Activated naive CD4-positive, alpha-beta T cell treated with Interleukin-2 at 50 U/mL for 16 hours (primary cell): ENCODE measurements around the gene SCAF11.

Experiments used
- DNase-seq: peaks from one replicate; pipeline ENCODE4 v3.0.0-alpha.2; 2020

SCAF11 gene

DNA sequence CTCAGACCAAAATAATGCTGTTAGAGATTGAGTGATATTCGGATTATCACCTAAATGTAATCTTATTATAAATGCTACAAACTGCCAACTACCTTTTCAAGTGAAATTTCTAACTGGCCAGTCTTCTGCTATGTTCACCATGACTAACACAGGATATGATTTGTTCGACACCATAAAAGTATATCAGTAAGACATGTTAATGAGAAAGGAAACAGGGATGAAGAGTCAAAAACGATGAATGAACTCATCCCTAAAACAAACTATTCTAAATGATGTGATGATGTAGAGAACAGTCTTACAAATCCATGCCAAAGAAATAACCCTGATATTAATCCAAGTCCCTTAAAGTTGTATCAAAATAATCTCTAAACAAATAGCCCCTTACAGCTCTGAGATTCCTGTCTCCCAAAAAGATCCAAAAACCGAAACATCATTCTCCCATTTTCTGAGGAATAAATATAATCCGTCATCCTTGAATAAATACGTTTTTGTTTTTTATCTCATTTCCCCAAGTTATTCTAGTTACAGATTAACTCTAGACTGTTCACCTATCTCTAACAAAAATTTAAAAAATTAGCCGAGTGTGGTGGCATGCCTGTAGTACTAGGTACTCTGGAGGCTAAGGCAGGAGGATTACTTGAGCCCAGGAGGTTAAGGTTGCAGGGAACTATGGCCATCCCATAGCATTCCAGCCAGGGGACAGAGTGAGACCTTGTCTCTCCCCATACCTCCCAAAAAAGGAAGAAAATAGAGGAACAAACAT is 9.1 kb downstream of the SCAF11 start:
- DNase-seq, result no peak

DNA sequence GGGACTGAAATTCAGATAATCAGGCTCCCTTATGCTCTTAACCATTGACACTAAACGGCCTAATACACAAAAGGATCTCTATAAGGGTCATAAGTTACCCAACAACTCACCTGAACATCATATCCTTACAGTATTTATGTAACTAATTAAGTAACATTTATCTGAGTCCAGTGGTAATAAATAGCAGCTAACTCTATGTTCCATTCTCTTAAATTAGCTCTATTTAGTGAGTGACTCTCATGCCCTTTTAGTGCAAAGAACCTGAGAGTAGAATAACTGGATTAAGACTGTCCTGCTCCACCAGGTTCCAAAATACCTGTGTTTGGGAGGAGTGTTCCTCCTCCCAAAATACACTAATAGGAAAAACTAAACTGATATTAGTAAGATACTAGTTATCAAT is 9.8 kb downstream of the SCAF11 start:
- DNase-seq, result no peak

DNA sequence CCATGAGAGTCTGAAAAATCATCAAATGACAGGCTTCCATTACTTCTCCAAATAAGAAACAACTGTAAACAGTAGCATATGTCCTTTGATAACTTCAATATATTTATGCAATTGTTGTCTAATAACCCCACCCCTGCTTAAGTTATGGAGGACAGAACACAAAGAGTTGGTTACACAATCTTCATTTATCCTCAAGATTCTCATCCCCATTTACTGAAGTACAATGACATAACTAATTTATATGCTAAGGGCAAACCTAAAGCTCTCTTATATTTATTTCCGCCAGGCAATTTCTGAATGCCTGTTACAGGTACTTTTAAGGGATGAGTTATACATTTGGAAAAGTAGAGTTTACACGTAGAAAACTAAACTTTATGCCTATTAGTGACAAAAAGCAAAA is 12.3 kb downstream of the SCAF11 start:
- DNase-seq, result no peak

DNA sequence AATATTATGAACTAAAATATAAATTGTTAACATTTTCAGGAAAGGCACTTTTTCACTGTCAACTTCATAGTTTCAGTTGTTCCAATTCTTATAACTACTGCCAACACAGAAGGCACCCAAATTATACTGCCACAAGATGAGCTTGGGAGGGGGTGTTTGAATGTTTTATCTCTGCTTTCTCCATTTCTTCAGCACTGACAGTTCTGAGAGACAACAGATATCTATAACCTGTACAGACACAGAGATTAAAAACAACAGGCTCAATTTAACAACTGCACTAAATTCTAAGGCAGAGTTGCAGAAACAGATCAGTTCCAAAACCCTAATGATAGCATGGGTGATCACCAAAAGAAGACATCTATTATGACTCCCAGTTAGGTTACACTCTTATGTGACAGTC is 12.8 kb downstream of the SCAF11 start:
- no peak for DNase-seq

DNA sequence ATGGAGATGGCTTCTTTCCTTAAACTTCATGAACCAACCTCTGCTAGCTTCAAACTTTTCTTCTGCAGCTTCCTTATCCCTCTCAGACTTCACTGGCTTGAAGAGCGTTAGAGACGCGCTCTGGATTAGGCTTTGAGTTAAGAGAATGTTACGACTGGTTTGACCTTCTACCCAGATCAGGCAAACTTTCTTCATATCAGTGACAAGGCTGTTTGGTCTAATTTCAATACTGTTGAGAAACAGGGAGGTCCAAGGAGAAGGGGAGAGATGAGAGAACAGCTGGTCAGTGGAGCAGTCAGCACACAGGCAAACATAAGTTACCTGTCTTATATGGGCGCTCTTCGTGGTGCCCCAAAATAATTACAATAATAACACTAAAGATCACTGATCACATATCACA is 14.9 kb downstream of the SCAF11 start:
- DNase-seq, result no peak

DNA sequence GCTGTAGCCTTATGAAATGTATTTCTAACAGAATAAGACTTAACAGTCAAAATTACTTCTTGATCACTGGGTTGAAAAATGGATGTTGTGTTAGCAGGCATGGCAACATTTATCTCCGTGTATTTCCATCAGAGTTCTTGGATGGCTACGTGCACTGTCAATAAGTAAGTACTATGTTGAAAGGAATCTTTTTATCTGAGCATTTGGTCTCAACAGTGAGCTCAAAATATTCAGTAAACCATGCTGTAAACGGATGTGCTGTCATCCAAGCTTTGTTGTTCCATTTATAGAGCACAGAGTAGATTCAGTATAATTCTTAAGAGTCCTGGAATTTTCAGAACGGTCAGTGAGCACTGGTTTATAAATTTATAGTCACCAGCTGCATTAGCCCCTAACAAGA is 15.5 kb downstream of the SCAF11 start:
- no peak for DNase-seq

DNA sequence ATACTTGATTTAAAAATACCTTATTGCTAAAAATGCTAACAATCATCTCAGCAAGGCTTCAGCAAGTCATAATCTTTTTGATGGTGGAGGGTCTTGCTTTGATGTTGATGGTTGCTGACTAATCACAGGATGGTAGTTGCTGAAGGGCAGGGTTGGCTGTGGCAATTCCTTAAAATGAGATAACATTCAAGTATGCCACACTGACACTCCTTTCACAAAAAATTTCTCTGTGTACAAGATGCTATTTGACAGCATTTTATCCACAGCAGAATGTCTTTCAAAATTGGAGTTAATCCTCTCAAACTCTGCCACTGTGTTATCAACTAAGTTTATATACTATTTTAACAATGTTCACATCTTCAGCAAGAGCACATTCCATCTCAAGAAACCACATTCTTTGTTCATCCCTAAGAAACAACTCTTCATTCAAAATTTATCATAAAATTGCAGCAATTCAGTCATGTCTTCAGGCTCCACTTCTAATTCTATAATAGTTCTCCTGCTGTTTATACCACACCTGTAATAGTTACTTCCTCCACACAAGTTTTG is 16.1 kb downstream of the SCAF11 start:
- no peak for DNase-seq

GRCh38 chr12:45973526-45973925 is 16.8 kb downstream of the SCAF11 start:
- no peak for DNase-seq

DNA sequence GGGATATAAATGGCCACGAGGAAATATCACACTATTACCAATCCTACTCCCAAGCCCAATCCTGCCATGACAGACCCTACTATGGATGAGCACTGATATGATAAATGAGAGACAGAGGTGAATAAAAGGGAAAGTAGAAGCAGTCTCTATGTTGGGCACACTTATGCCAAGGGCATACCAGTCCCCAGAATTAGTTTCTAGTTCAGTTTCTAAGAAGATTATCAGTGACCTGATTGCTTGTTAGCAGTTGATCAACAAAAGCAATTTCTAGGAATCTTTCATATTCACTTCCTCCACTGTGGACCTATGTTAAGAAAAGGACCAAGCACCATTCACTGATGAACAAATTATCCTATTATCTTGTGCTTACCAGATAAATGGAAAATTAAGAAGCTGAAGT is 20.0 kb downstream of the SCAF11 start:
- DNase-seq, result no peak

DNA sequence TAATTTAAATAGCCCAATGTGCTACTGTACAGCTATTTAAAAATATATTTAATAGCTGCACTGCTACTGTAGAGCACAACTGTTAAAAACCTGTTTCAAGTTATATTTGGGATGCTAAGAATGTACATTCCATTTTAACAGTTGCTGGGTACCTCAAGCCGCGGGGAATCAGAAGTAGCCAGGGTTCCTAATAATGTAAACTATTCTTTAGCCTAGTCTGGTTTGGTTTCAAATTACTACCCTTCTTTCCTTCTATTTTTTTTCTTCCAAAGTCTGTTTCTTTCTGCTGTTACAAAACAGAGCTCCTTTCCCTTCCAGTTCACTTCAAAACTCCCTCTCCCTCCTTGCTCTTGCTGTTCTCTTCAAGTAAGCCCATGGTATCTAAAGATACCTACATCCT is 21.3 kb downstream of the SCAF11 start:
- no peak for DNase-seq

- no peak for DNase-seq
Measured at GRCh38 chr12:45966486-45966885, 23.9 kb downstream of the SCAF11 start.

GRCh38 chr12:45962553-45963325 is 27.6 kb downstream of the SCAF11 start:
- DNase-seq, result no peak

DNA sequence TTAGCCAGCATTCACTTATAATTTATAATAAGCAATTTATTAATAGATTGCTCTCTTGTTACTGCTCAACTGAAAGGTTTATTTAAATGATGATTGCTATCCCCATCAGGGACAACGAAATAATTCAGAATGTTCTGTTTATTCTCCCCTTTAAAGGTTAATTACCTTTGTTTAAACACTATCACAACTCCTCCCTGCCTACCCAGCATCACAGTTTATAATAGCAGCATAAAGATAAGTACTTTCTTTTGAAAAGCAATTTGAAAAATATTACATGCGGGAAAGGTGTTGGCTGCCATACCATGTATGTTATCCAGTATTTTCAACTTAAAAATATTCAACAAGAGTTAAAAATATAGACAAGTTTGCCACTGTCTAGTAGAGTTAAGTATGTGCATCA is 30.6 kb downstream of the SCAF11 start:
- DNase-seq, result no peak

DNA sequence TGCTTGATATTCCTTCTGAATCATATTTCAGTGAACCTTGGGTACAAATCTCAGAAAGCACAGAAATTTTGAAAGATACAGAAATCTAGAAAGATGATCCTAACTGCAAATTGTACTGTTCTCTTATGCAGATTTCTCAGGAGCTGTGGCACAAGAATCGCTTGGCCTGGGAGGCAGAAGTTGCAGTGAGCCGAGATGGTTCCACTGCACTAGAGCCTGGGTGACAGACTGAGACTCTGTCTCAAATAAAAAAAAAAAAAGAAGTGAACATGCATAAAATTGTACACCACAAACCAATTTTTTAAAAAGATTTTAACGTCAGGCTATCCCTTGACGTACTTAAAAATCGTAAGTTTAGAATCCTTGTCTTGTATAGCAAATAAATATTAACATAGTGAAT is 31.3 kb downstream of the SCAF11 start:
- DNase-seq, result no peak

GRCh38 chr12:45948546-45948945 is 41.8 kb downstream of the SCAF11 start:
- no peak for DNase-seq

DNA sequence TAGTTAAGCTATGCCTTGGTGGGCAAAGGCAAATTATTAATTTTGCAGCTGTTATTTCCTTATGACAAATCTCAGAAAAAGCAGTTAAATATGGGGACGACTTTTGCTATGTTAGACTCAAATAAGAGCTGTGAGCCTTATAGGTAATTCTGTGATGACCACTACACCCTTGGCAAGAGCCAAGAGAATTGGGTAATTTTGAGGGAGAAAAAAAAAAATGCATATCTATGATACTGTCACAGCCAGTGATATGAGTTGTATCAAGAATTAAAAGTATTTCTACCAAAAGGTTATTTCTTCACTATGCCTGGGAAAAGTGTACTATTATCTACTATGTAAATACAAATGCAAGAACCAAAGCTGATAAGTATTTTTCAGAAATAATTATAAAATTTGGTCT is 43.9 kb downstream of the SCAF11 start:
- no peak for DNase-seq

DNA sequence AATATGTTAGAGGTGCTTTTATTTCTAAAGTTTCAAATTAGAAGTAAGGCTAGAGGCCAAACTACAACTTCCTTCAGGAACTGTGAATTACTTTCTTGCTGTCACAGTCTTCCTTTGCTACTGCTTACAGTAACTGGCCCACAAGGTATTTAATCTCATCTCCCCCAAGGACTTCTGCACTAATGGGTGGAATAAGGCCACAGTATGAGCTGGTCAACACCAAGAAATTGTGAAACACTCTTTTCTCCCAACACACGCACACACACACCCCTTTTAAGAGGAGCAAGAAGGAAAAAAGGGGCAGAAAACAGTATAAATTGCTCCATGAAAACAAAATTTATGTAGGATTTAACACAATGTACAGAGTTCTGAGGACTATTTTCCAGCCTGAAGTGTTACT is 45.6 kb downstream of the SCAF11 start:
- DNase-seq, result no peak

DNA sequence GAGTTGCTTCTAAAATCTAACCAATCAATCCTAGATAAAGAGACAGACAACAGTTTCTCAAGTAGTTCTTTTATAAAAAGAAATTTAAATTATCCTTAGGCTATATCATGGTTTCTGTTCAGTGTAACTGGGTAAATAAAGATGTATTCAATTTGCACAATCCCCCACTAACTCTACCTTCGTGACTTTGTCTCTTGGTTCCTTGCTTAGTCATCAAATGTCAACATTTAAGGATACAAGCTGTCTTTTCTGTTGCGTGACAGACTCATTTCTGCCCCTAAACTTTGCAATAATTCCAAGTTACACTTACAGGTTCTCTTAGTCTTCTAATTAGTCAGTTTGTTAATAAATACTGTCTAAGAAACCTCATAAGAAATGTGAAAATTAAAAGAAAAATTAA is 50.6 kb downstream of the SCAF11 start:
- no peak for DNase-seq

- DNase-seq, result no peak
Measured at GRCh38 chr12:45938566-45938965, 51.8 kb downstream of the SCAF11 start.

- no peak for DNase-seq
Measured at GRCh38 chr12:45934956-45935355, 55.4 kb downstream of the SCAF11 start.

DNA sequence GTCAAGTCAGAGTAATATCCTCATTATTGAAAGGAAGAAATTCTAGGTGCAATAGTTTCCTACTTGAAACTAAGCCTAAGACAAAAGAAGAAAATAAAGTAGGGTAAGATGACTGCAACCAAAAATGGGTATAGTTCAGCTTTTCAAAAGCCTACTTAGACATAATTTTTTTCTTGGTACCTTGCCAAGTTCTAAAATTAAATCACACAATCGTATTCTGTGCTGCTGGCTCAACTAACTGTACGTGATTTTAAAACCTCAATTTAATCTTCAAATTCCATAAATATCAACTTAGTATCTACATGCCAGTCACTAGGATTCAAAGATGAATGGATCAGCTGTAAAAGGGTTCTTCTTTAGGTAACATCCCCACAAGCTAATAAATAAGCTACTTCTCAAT is 56.9 kb downstream of the SCAF11 start:
- DNase-seq, result no peak

DNA sequence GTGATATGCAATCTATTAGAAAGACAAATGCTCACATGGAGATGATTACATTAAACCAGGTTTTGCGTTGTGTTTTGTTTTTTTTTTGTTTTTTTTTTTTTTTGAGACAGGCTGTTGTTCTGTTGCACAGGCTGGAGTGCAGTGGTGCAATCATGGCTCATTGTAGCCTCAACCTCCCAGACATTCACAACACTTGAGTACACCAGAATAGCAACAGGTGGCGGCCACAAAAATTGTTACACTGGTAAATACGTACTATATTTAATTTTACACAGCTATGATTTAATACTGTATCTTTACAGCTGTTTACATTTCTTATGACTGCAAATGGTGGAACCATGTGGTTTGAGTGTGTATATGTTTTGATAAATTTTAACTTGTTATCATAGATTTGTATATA is 60.0 kb downstream of the SCAF11 start:
- DNase-seq, result no peak

DNA sequence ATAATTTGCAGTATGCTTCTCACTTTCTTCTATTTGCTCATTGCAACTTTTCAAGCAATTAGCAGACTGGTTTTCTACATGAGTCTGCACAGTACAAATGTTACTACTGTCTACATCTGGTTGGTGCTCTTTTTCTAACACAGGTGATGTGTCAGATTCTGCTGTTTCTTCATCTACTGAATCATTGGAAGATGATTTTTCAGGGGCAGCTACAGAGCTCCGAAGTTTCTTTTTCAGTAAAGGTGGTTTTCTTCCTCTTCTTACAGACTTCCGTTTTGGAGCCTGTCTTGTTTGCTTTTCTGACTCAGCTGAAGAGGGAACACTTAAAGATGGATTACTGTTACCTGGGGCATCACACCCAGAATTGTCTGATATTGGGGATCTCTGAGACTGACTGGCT is 62.1 kb downstream of the SCAF11 start:
- DNase-seq, result no peak

- DNase-seq, result no peak
Measured at GRCh38 chr12:45918818-45919217, 71.6 kb downstream of the SCAF11 start.
